NK-92 treated with Interleukin-12 subunit alpha and Interleukin-12 subunit beta, amount 100 ng/mL, for 24 hours (cell line): ENCODE measurements around the gene GALT.

Experiments
- DNase-seq: peaks from one replicate; lab custom pipeline; 2025; lab: John Stamatoyannopoulos, UW

GALT gene

DNA sequence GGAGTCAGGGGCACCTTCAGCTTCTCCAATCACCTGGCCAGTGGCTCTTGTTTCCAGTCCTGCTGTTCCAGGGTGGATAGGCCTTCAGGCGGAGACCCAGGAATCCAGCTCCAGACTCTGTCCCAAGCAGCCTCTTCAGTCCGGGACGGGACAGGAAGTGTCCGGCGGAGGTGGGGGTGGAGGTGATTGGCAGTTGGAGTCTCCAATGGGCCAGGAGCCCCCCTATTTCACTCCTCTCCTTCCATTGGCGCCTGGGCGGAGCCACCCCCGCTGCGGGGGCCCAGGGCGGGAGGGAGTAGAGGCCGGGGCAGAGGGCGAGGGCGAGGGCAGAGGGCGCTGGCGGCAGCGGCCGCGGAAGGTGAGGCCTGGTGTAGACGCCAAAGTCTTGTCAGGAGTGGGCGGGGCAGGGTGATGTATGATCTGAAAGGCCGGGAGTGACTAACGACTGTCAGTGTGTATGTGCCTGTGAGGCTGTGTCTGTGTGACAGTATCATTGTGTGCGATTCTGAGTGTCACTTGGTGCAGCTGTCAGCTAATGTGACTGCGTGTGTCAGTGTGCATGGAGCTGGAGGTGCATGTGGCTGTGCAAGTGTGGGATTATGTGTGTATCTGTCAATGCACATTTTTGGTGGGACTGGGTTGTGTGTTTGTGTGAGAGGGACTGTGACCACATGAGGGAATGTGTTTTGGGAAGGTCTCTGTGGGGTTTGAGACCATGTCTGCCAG is 5.6 kb downstream of the GALT start, which contains the start of gene IL11RA:
TSS of gene IL11RA (plus strand) at position 310 of the 726 bp plus-strand sequence. CDS start 3,033 bp downstream, outside the sequence.
- no peak for DNase-seq

DNA sequence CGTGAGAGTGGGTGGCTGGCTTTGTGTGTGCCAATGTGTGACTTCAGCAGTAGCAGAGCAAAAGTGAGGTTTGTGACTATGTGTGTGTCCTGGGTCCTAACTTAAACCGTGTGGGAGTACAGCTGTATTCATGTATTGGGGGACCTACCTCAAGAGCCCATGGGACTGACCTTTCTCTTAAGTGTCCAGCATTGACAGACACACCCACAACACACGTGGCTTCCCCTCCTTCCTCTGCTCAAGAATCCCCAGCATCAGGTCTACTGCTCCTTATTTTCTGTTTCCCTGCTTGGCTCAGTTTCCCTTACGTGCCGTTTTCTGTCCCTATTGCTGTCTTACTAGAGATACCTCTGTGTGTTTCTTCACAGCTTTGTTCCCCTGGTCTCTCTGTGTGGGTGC is 6.1 kb downstream of the GALT start:
- DNase-seq, result no peak

DNA sequence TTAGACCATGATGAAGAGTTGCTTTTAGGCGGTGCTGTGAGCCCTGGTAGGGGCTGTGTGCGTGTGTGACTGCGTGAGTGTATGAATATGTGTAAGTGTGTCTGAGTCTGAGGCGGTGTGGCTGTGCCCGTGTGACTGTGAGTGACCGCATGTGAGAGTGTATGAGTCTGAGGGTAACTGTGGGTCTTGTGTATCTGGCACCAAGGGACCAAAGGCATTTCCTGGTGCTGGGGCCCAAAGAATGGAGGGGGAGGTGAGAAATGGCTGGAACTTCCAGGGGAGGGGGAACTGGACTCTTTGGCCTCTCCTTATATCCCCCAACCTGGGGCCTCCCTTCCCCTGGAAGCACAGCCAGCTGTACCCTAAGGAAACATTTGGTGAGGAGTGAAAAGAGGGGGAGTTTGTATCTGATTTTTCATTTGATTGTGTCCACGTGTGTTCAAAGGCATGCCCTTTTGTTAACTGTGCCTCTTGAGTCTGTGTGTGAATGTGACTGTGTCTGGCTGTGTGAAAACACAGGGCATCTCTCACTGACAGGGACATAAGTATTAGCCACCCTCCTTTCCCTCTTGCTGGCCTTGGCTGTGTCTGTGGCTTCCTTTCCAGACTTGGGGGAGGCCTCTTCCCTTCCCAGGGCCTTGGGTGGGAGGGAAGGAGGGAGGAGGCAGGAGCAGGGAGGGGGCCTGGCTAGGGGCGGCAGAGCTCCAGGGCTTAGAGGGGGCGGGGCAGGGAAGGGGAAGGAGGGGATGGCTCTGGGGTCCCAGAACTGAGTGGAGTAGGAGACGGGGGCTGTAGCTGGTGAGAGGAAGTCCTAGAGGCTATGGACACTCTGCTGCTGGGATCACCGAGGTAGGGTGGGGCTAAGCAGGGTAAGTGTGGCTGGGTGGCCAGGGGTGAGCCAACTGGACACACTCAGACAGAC is 6.9 kb downstream of the GALT start:
- no peak for DNase-seq

DNA sequence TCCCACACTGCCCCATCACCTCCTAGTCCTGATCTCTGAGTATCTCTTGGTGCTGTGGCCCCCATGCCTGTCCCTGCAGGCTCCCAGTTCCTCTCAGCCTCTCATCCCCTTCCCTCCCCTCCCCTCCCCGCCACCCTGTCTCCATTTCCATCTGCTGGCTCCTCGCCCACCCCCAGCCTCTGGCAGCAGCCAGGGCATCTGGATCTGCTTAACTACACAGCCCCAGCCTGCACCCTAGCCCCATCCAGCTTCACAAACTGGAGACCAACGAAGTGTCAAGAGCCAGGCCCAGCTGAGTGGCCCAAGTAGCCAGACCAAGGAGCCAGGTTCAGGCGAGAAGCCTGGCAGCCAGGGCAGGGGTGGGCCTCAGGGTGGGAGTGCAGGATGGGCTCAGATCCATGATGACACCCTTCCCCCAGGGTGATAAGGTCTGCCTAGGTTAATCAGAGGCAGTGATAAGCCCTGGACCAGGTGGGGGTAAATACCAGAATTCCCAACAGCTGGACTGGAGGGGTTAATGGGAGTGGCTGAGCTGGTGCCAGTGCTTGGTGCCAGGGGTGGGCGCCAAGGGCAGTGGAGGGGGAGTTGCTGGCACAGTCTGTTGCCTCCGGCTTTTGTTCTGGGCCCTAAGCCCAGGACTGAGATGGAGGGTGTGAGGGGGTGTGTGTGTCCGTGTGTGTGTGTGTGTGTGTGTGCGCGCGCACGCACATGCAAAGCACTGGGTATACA is 8.0 kb downstream of the GALT start:
- no peak for DNase-seq

DNA sequence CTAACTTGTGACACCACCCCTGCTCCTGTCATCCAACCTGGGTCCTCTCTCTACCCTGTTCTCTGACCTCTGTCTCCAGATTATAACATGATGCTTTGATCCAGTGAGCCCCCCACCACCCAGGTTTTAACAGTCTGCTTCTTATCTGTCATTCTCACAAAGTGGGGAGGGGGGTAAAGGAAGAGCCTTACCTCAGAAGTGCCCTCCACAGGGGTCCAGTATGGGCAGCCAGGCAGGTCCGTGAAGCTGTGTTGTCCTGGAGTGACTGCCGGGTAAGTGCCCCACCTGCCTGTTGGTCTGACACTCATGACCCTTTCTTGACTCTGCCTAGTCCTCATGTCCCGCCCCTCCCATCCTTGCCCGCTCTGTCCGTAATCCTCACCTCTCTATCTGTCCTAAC is 8.9 kb downstream of the GALT start:
- no peak for DNase-seq

DNA sequence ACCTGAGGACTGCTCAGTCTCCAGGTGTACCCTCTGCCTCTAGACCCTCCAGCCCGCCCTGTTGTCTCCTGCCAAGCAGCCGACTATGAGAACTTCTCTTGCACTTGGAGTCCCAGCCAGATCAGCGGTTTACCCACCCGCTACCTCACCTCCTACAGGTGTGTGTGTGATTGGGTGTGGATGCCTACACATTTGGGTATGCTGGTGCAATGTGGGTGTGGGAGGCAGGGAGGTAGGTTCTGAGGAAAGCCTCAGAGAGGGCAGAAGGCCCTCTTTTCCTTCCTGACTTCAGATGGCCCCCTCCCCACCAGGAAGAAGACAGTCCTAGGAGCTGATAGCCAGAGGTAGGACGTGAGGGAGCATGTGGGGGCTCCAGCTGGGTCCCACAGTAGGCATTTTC is 10.5 kb downstream of the GALT start:
- no peak for DNase-seq

DNA sequence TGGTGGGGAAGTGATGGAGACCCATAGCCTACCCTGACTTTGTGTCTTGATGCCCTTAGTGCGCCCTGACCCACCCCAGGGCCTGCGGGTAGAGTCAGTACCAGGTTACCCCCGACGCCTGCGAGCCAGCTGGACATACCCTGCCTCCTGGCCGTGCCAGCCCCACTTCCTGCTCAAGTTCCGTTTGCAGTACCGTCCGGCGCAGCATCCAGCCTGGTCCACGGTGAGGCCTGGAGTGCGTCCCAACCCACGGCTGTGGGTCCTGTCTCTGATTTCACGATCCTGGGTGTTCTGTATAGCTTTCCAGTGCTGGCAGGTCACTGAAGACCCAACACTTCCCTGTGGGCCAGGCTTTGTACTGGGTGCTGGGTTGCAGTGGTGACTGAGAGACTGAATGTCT is 12.0 kb downstream of the GALT start:
- DNase-seq, result no peak

DNA sequence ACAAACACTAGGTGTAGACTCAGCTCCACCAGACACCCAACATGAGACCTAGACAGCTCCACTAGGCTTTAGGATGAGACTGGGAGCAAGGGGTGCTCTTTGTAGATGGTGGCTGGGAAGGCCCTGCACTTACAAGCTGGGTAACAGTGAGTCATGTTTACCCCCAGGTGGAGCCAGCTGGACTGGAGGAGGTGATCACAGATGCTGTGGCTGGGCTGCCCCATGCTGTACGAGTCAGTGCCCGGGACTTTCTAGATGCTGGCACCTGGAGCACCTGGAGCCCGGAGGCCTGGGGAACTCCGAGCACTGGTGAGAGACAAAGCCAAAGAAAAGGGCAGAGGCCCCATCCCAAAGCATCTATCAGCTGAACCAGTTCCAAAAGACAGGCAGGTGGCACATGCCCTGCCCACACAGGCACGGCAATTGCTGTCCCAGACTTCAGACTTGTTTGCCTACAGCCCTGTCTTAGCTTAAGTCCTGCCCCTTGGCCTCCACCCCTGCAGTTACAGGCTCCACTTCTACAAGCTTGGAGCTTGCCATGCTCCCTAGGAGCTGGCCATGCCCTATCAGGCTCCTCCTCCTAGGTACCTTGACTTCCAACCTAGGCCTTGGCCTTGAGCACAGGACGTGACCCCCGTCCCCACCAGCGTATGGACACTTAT is 13.2 kb downstream of the GALT start:
- no peak for DNase-seq

DNA sequence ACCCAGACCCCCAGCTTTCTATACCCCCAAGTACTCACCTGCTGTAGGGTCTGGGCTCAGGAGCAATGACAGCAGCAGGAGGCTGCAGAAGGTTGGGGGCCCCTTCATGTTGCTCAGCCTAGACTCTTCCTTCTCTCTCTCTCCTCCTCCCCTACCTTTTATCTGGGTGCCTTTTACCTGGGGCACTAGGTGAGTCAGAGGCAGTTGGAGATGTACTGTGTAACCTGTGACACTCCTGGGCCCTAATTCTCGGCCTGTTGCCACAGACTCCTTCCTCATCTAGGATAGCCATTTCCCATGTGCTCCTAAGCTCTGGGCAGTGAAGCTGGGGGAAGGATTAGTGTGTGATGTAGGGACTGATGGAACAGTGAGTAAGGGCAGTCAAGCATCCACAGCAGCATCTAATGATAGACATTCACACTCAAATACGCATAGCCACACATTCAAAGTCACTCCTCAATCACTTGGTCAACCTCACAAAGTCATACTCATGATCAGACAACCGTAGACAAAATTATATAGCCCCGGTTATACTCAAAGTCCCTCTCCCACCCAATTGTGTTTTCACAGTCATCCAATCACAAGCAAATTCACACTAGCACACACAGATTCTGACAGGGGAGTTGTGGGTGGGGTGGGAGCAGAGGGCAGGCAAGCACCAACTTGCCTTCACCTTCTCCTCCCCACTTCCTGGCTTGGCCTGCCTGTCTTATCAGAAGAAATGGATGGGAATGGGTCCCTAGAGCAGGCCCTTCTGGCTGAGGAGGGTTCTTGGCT is 16.2 kb downstream of the GALT start, which contains the start of gene CCL27:
TSS of gene CCL27 (minus strand) at position 132 of the 777 bp plus-strand sequence. CDS start at position 108, 24 bp downstream.
- DNase-seq, result no peak

DNA sequence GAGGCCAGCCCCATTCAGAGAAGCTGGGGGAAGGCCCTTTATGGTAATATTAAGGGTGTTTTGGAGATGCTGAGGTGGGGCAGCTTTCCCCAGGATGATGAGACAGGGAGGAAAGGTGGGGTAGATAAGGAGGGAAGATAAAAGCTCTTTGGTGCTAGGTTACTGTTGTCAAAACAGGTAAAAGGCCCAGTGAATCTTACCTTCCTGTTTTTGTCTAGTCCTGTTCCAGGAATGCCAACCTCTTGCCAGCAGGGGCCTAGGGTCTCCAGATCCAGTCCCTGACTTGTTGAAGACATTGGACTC is 16.8 kb downstream of the GALT start:
- DNase-seq, result no peak

DNA sequence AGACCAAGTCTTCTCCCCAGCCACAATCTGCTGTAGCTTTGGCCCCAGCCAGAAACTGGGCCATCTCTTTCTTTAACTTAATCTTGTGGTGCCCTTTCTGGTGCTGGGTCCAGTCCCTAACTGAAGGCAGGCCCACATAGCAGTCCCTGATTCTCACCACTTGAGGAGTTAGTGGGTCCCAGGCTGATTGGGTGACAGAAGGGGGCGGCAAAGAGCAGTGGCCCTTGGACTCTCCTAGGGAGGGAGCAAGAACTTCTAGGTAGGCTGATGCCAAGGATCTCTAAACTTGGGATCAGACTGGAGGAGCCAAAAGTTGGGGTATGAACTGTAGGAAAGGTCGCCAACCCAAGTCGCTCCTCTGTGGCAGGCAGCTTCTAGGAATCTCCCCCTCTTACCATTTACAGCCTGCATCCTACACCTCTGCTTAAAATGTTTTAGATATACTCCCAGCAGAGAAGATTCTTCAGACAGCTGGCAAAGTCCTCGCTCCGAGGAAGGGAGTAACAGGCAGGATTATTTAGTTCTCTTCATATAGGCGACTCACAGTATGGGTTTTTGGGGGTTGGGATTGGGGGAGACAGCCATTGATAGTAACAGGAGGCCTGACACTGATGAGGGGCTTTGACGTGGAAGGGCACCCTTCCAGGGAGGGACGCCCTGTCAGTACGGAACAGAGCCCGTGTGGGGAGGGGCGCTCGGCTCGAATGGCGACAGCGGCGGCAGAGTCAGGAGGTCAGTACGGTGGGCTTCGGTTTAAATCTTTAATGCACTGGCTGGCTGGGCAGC is 18.0 kb downstream of the GALT start:
- peak; percentile 7 for DNase-seq

DNA sequence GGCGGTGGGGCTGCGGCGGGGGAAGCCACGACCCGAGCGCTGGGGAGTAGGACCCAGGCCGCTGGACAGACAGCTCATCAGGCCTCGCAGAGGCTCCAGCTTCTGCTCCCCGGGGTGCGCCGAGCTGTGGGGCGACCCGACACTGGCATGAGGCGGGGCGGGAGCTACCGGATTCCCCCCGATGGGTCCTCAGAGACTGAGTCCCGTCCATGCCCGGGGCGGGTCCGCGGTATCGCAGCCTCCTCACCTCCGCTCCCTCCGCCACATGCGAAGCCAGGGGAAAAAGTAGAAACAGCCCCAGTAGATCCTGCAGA is 18.5 kb downstream of the GALT start:
- no peak for DNase-seq

DNA sequence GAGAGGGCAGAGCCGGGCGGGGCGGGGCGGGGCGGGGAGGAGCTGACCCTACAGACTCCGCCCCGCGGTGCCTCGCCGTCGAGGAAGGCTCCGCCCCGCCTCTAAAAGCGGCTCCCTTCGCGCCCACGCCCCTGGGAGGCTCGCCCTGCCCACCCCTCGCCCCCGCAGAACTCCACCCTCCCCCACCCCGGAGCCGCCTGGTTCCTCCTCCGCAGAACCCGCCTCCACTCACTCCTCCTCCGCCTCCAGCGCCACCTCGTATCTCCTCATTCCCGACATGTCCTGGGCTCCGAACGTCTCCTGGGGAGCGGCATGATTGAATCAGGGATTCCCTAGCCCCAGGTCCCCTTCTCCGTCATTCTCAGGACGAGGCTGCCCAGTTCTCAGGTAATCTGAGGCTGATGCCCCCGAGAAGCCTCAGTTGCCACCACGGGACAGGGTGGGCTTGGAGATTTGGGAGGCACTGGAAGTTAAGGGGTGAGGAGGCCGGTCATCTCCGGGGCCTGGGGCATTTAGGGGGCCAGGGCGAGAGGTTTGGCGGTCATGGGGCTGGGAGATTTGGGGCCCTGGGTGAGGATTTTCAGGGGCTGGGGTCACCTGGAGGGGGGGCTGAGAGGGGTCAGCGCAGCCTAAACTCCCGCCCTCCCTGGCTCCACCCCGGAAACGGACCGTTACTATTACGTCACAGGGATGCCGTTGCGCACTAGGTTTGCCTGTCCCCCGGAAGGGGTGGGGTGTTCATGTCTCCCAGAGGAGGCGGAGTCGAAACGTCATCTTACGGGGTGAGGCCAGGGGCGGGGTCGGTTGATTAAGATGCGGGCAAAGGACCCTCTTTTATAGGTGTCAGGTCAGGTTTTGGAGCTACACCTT is 19.1 kb downstream of the GALT start:
- no peak for DNase-seq

DNA sequence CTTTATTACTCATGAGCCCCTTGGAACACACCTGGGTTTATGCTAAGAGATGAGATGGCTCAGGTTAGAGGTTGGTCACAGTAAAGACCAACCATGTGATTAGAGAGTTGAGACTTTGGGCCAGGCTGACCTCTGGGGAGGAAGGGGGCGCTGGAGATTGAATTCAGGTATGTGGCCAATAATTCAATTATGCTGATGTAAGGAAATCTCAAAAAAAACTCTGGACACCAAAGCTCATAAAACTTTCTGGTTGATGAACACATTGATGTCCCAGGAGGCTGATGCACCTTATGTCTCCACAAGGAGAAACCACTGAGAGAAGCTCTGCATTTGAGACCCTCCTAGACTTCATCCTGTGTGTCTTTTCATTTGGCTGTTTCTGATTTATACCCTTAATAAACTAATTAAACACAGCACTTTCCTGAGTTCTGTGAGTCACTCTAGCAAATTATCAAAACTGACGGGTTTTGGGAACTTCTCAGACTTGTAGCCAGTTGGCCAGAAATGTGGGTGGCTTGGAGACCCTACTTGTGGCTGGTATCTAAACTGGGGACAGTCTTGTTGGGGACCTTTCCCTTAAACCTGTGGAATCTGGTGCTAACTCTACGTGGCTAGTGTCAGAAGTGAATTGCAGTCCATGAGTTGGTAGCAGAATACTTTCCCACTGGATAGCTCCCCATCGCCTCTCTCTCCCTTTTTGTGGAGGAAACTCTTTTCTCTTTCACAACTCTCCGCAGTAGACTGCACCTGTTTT is 23.5 kb downstream of the GALT start:
- no peak for DNase-seq

DNA sequence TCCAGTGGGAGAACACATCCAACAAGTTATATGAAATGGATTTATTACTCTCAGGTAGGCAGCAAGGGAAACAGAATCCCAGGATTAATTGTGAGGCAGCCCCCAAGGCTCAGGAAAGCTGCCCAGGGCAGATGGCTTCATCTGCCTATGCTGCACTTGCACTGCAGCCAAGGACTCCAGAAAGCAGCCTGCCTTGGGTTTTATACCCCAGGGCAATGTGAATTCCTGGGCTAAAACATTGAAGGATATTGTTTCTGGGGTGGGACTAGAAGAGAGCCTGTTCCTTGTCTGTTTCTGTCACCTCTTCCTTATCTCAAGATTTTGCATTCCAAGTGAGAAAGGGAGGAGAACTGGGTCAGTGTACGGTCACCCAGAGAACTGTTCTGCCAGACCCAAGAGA is 24.8 kb downstream of the GALT start:
- no peak for DNase-seq

DNA sequence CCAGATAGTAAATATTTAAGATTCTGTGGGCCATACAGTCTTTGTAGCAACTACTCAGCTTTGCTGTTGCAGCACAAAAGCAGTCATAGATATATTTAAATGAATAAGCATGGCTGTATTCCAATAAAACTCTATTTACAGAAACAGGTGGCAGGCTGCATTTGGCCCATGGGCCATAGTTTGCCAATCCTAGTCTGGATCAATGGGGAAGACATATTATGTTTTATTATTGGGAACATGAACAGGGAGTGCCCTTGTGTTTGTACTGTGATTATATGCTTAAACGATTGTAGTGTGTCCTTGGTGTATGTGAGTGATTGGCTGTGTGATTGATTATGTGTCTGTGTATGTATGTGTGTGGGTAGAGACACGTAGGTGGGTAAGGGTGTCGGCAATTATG is 28.0 kb downstream of the GALT start:
- no peak for DNase-seq

DNA sequence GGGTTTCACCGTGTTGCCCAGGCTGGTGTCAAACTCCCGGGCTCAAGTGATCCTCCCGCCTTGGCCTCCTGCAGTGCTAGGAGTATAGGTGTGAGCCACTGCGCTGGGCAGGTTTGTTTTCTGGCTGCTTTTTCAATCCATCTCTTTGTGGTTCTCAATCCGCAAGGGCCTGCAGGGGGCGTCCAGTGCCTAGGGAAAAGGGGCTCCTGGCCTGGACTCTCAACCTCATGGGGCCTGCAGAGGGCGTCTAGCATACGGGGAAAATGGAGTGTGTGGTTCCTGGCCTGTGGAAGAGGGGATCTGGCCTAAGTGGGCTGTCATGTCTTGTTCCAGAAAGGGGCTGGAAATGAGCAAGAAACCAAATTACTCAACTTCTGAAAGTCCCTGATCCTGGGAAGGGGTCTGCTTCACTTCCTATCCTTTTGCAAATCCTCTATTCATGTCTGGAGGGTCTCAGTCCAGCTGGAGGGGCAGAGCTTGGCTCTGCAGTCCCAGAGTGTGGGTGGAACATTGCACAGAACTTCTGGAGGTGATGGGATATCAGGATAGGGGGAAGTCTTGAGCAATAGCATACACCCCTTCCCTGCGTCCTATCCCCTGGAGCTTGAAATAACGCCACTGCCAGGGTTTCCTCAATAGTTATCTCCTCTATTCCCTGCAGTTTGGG is 28.7 kb downstream of the GALT start:
- peak; percentile 49 for DNase-seq

DNA sequence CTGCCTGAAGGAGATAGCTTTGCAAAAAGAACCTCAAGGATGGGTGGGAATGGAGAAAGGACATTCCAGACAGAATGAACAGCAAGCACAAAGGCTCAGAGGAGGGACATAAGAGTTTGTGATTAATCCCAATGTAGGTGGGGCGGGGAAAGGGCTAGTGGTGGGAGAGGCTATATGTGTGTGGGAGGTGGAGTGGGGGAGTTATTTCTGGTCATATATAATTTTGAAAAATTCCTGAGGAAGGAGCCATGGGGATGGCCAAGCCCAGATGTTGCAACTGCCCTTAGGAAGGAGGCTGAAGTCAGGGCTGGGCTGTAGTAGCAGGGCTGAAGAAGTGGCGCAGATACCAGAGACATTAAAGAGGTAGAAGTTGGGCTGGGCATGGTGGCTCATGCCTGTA is 29.4 kb downstream of the GALT start:
- no peak for DNase-seq
